SK-N-MC (cell line): ENCODE results near the gene SLC9A9.

Experiments
- DNase-seq: peaks from one replicate; pipeline ENCODE4 v3.0.0-alpha.2; 2011; ENCODE audit warnings: low read depth, low spot score
- H3K27ac ChIP-seq: fragments of 200-600 bp; sonication (generic); 2 replicates; pipeline ENCODE4 v1.5.1; 2016; ENCODE audit warnings: mixed run types
- H3K36me3 ChIP-seq: fragments of 200-600 bp; sonication (generic); 2 replicates; pipeline ENCODE4 v1.6.1; 2017; ENCODE audit warnings: antibody characterized with exemption, low read length, mixed read lengths; ENCODE audit not compliant: insufficient read depth
- H3K4me3 ChIP-seq: fragments of 200-600 bp; sonication (generic); 2 replicates; pipeline ENCODE4 v1.5.1; 2016
- H3K9ac ChIP-seq: fragments of 200-600 bp; sonication (generic); 2 replicates; pipeline ENCODE4 v1.8.0; 2017; ENCODE audit warnings: mixed run types, mixed read lengths; ENCODE audit not compliant: insufficient read length
- H3K9me3 ChIP-seq: fragments of 200-600 bp; sonication (generic); 2 replicates; pipeline ENCODE4 v1.6.1; 2017; ENCODE audit warnings: low read depth, mild to moderate bottlenecking, antibody characterized with exemption, low read length, moderate library complexity, mixed read lengths
- EZH2 ChIP-seq: fragments of 200-600 bp; sonication (generic); IDR thresholded peaks from one replicate; pipeline ENCODE4 v1.6.1; 2017; ENCODE audit warnings: antibody characterized with exemption
- FOXP2 ChIP-seq: optimal IDR thresholded peaks from 2 replicates; pipeline ENCODE3; 2011; ENCODE audit warnings: mild to moderate bottlenecking, moderate library complexity; ENCODE audit not compliant: insufficient read depth; ENCODE audit errors: extremely low read length, control extremely low read depth
- POLR2AphosphoS5 ChIP-seq: IDR thresholded peaks from 2 replicates; pipeline ENCODE4 v1.6.1; 2012; ENCODE audit warnings: mild to moderate bottlenecking, low read depth, low read length, borderline replicate concordance

The SLC9A9 gene

DNA sequence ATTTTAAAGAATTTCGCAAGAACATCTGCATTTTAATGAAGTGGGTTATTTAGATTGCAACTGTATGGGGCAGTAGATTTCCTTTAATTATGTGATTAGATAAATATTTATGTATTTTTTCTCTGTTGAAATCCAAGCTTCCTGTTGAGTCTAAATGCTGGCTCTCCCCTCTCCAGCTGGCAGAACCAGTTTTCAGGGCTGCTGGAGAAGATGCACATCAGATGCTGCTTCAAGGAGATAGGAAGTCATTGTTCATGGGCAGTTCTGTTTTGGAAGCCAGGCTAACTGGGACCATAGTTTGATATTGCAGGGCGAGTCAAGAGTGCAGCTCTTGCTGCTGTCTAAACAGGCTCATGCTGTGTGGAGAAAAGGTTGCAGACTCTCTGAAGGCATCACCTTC lies 97.4 kb downstream of the SLC9A9 start:
- Histone ChIP-seq H3K4me3 (no peak overlapping the region), H3K9ac (no peak overlapping the region), H3K9me3 (no peaks in the 10 kb centered on the region), H3K27ac (no peak overlapping the region), H3K36me3 (no peaks in the 10 kb centered on the region)
- TF ChIP-seq EZH2: no peak
- DNase-seq: no peak

DNA sequence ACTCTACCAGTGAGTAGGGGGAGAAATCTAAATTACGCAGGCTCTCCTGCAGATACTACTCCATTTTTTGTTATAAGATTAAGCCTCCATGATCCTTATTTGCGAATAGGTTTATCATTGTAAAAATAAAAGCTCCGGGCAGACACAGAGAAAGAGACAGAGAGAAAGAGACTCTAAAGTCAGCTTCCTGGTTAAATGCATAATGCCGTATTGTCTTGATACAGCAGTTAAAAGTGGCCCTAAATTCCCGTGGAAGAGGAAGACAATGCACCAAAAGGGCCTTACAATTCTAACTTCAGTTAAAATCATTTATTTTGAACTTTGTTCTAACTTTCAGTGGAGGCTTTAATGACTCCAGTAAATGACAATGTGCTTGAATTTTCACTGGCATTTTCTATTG lies 98.3 kb downstream of the SLC9A9 start:
- Histone ChIP-seq H3K4me3 (no peak overlapping the region), H3K9ac (no peak overlapping the region), H3K36me3 (no peaks in the 10 kb centered on the region), H3K9me3 (no peaks in the 10 kb centered on the region), H3K27ac (no peak overlapping the region)
- no peak for DNase-seq
- TF ChIP-seq EZH2: no peak
- TF ChIP-seq FOXP2: no peak
- no peak for TF ChIP-seq POLR2AphosphoS5

DNA sequence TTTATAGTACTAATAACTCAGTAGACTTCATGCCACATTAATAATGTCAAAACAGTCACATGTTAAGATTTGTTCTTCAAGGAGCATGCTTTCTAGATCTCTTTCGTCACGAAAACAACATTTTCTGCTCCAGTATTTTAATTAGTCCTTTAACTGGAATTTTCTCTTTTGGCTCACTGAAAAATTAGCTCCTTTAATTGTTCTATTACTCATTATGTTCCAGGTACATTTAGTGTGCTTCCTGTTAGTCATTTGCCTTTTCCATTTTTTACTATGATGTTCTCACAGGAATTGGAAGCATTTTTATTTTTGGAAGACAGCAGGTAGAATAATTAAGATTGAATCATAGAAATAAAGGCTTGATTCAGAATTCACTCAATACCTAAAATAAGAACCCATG lies 111.2 kb downstream of the SLC9A9 start:
- Histone ChIP-seq H3K27ac (no peak overlapping the region), H3K4me3 (no peak overlapping the region), H3K36me3 (no peaks in the 10 kb centered on the region), H3K9ac (no peak overlapping the region), H3K9me3 (no peaks in the 10 kb centered on the region)
- no peak for TF ChIP-seq POLR2AphosphoS5
- TF ChIP-seq EZH2: no peak
- TF ChIP-seq FOXP2: no peak
- no peak for DNase-seq

DNA sequence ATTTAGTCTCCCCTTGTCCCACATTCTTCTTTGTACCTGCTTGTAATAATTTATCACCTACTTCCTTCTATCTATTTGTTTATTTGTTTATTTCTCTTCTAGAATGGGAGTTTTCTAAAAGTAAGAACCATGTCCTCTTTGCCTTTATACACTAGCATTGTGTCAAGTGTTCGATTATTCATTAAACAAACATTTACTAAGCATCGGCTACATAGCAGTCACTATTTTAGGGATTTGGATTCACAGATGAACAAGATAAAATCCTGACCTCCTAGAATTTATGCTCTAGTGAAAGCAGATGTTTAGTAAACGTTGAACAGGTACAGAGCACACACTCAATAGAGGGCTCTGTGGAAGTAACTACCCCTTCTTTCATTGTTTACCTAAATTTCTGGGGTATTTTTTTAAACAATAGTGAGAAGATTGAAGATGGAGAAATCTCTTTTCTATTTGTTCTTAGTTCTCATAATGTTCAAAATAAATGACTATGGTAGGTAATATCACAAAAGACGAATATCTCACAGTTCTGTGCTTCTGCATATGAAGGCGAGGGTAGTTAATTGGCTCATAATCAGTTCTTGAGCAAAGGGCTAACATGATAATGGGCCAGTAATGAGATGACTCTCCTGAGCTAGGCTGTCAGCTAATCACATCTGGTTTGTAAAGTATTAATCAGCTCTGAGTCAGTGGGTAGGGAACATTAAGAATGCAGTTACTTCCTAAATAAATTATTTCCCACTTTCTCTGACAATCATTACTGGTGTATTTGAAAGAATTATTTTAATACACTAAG lies 111.9 kb downstream of the SLC9A9 start:
- Histone ChIP-seq H3K9me3 (no peaks in the 10 kb centered on the region), H3K9ac (no peak overlapping the region), H3K36me3 (no peaks in the 10 kb centered on the region), H3K4me3 (no peak overlapping the region), H3K27ac (no peak overlapping the region)
- DNase-seq: no peak
- TF ChIP-seq POLR2AphosphoS5 (no peak), EZH2 (no peak), FOXP2 (no peak)

DNA sequence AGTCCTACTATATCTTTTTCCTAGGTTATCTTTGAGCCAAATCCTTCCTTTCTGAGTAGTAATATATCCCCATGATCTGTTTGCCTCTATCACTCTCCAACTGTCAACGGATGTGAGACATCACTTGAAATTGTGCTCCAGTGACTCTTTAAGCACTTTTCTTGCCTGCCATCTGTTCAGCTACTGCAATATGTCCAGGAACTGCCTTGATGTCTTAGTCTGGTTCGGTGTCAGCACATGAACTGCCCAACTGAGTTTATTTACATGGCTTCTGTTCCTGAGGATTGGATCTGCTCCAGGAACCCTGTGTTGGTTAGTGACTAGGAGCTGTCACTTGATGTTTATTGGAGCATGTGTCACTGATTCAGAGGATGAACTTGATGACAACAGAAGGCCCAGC lies 116.5 kb downstream of the SLC9A9 start:
- Histone ChIP-seq H3K27ac (no peak overlapping the region), H3K9me3 (no peaks in the 10 kb centered on the region), H3K9ac (no peak overlapping the region), H3K4me3 (no peak overlapping the region), H3K36me3 (no peaks in the 10 kb centered on the region)
- TF ChIP-seq FOXP2 (no peak), EZH2 (no peak), POLR2AphosphoS5 (no peak)
- DNase-seq: no peak

DNA sequence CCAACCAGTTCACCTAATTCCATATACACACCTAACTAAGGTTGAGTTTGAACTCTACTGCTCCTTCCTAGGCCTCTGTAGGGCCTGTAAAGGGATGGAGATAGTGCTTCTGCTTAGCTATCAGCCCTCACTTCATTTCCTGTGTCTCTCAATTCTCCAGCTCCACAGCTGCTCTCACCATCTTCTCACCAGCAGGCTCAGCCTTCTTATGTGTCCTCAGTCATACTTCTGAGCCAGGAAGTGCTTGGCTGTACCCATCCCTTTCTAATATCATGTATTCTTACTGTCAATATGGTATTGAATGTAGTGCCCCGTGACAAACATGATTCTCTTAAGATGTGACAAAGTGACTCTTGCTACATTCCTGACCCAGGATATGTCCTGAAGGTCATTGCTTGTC lies 116.9 kb downstream of the SLC9A9 start:
- Histone ChIP-seq H3K27ac (no peak overlapping the region), H3K36me3 (no peaks in the 10 kb centered on the region), H3K9me3 (no peaks in the 10 kb centered on the region), H3K4me3 (no peak overlapping the region), H3K9ac (no peak overlapping the region)
- no peak for DNase-seq
- TF ChIP-seq FOXP2 (no peak), EZH2 (no peak)

DNA sequence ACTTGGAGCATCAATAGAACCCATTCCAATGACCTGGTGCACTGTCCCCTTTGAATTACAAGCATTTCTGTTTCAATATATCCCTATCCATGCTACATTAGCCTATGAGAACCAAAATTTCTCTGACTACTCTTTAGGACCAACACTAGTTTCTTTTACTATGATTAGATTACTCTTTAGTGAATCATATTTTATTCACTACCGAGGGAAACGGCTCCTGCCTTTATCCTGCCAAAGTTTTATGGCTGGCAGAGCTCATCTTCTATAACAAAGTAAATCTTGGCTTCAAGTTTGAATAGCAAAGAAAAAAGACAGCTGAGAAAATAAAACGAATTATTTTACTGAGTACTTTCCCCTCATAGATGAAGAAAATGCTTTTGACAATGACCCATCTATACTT lies 120.9 kb downstream of the SLC9A9 start:
- TF ChIP-seq EZH2 (no peak), FOXP2 (no peak), POLR2AphosphoS5 (no peak)
- H3K36me3 ChIP-seq: no peaks in the 10 kb centered on the region
- no peak overlapping the region for H3K27ac ChIP-seq
- H3K9ac ChIP-seq: no peak overlapping the region
- no peak for DNase-seq
- H3K4me3 ChIP-seq: no peak overlapping the region
- no peaks in the 10 kb centered on the region for H3K9me3 ChIP-seq

DNA sequence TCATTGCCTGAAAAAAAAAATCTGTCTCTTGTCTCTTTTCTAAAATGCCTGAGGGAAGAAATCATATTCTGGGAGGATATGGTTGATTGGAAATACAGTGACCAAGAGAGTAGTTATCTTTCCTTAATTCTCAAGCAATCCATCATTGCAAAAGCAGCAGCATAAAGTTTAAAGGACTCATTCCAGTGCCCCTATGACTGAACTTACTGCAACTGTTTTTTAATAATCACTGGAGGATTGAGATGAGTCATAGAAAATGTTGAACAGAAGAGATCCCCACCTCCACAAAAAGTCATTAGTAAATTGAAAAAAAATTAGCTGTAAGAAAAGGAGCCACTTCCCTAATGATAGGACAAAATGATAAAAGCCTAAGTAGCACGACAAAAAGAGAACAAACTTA lies 121.5 kb downstream of the SLC9A9 start:
- no peaks in the 10 kb centered on the region for H3K36me3 ChIP-seq
- no peaks in the 10 kb centered on the region for H3K9me3 ChIP-seq
- no peak overlapping the region for H3K27ac ChIP-seq
- H3K4me3 ChIP-seq: no peak overlapping the region
- H3K9ac ChIP-seq: no peak overlapping the region
- TF ChIP-seq FOXP2: no peak
- TF ChIP-seq POLR2AphosphoS5: no peak
- no peak for TF ChIP-seq EZH2
- DNase-seq: no peak

DNA sequence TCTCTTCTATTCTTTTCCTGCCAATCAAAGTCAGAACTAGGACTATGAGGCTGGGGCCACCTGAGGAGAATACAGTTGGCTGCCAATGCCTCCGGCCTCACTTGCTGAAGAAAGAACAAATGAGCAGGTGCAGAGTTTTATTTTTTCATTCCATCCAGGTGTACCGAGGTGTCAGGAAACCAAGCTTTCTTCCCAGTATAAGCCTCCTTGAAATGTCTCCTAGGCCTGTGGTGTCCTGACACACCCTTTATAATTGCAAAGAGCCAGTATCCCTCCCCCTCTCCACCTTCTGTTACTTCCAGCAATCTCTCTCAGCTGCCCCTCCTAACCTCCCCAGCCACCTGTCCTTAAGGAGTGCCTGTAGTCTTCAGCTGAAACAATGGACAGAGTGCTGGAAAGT lies 127.9 kb downstream of the SLC9A9 start:
- Histone ChIP-seq H3K9me3 (no peaks in the 10 kb centered on the region), H3K9ac (no peak overlapping the region), H3K4me3 (no peak overlapping the region), H3K27ac (no peak overlapping the region), H3K36me3 (no peaks in the 10 kb centered on the region)
- no peak for TF ChIP-seq FOXP2
- no peak for TF ChIP-seq EZH2
- TF ChIP-seq POLR2AphosphoS5: no peak
- no peak for DNase-seq
